Transverse colon (tissue), 4 donors: Measurements from ENCODE around the gene ATP1B3.

ENCODE experiments used
- POLR2A ChIP-seq: fragments of 450-650 bp; IDR thresholded peaks from one replicate; pipeline ENCODE4 v1.6.1; 2016; ENCODE audit warnings: antibody characterized with exemption, mild to moderate bottlenecking, moderate library complexity
- POLR2AphosphoS5 ChIP-seq, 3 donors: sonication (generic); formaldehyde crosslinking; IDR thresholded peaks; one replicate each; pipeline ENCODE4 v1.6.1; 2016; ENCODE audit warnings: antibody characterized with exemption in 3 of 3
- TF ChIP-seq, protein P1 (sequence below), 5 experiments: fragments of 200-600 bp in 3 of 5; fragments of 450-650 bp in 2 of 5; sonication (generic) in 3 of 5; IDR thresholded peaks; 1 replicate in 2 of 5; 2 replicates in 3 of 5; pipeline ENCODE4 v1.5.1; 2016 to 2017; ENCODE audit warnings: antibody characterized with exemption in 5 of 5, inconsistent platforms in 3 of 5, mild to moderate bottlenecking in 2 of 5, moderate library complexity in 1 of 5

GRCh38 chr3:141846050-141846433, 30.4 kb upstream of the ATP1B3 start:
- TF ChIP-seq, protein P1, sequence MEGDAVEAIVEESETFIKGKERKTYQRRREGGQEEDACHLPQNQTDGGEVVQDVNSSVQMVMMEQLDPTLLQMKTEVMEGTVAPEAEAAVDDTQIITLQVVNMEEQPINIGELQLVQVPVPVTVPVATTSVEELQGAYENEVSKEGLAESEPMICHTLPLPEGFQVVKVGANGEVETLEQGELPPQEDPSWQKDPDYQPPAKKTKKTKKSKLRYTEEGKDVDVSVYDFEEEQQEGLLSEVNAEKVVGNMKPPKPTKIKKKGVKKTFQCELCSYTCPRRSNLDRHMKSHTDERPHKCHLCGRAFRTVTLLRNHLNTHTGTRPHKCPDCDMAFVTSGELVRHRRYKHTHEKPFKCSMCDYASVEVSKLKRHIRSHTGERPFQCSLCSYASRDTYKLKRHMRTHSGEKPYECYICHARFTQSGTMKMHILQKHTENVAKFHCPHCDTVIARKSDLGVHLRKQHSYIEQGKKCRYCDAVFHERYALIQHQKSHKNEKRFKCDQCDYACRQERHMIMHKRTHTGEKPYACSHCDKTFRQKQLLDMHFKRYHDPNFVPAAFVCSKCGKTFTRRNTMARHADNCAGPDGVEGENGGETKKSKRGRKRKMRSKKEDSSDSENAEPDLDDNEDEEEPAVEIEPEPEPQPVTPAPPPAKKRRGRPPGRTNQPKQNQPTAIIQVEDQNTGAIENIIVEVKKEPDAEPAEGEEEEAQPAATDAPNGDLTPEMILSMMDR (IDR thresholded peaks at IDR 0.05) = no peak
- TF ChIP-seq POLR2A = no peak
- no peak for TF ChIP-seq POLR2AphosphoS5 (IDR thresholded peaks at IDR 0.05)
